Ascending aorta (tissue), 2 donors: ENCODE results near the gene PICALM. TPM values are rescaled to one million over a fixed set of nuclear protein-coding genes. Genes with fewer than 3 reads are reported as not detected.

Experiments used
- DNase-seq, 2 donors: peaks; one replicate each; pipeline ENCODE4 v3.0.0-alpha.2; 2019; ENCODE audit warnings: low spot score in 2 of 2
- H3K27ac ChIP-seq, 2 donors: fragments of 200-600 bp; sonication (generic); one replicate each; pipeline ENCODE4 v1.5.1; 2016 to 2017; ENCODE audit warnings: mild to moderate bottlenecking in 1 of 2
- H3K27me3 ChIP-seq: fragments of 200-600 bp; sonication (generic); one replicate; pipeline ENCODE4 v1.5.1; 2017
- H3K36me3 ChIP-seq, 2 donors: fragments of 200-600 bp; sonication (generic); one replicate each; pipeline ENCODE4 v1.5.1; 2016
- H3K4me1 ChIP-seq, 2 donors: fragments of 200-600 bp; sonication (generic); one replicate each; pipeline ENCODE4 v1.5.1; 2016 to 2017; ENCODE audit warnings: mild to moderate bottlenecking in 1 of 2
- H3K4me3 ChIP-seq, 2 donors: fragments of 200-600 bp; sonication (generic); one replicate each; pipeline ENCODE4 v1.5.1; 2016 to 2017; ENCODE audit warnings: mild to moderate bottlenecking in 1 of 2
- H3K9me3 ChIP-seq, 2 donors: fragments of 200-600 bp; sonication (generic); one replicate each; pipeline ENCODE4 v1.5.1; 2016
- intact Hi-C: fragments of 100-400 bp; cut with DNase I; formaldehyde crosslinking; loops from one replicate; pipeline ENCODE4 v1.15.1; 2023
- total RNA-seq: library from RNA; depleted of rRNA; stranded (reverse); fragments of >200 nt; gene quantifications from one replicate; pipeline ENCODE4 v1.1.0, GENCODE V29; 2016
- TF ChIP-seq, protein P1 (sequence below), 3 experiments: fragments of 200-600 bp in 2 of 3; fragments of 450-650 bp in 1 of 3; sonication (generic) in 2 of 3; IDR thresholded peaks; one replicate each; pipeline ENCODE4 v1.5.1; 2016 to 2019; ENCODE audit warnings: antibody characterized with exemption in 3 of 3, mild to moderate bottlenecking in 1 of 3, moderate library complexity in 1 of 3

PICALM gene
- total RNA-seq, 1 donor from 2014 or later: 158 TPM

DNA sequence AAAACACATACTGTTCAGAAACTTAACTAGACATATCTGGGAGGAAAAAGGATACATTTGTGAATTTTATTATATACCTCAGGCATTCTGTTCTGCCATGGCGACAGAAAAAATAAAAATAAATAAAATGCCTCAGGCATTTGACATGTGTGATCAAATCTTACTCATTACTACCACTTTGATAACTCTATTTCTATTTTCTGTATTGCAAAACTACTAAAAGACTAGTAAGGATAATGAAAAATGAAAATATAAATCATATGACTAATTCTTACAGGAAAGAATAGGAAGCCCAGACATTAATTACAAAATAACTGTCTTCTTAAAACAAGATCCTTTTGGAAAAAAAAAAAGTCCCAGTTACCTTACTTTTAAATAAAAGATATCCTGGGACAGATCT is 5.3 kb downstream of the PICALM start:
- TF ChIP-seq, protein P1, sequence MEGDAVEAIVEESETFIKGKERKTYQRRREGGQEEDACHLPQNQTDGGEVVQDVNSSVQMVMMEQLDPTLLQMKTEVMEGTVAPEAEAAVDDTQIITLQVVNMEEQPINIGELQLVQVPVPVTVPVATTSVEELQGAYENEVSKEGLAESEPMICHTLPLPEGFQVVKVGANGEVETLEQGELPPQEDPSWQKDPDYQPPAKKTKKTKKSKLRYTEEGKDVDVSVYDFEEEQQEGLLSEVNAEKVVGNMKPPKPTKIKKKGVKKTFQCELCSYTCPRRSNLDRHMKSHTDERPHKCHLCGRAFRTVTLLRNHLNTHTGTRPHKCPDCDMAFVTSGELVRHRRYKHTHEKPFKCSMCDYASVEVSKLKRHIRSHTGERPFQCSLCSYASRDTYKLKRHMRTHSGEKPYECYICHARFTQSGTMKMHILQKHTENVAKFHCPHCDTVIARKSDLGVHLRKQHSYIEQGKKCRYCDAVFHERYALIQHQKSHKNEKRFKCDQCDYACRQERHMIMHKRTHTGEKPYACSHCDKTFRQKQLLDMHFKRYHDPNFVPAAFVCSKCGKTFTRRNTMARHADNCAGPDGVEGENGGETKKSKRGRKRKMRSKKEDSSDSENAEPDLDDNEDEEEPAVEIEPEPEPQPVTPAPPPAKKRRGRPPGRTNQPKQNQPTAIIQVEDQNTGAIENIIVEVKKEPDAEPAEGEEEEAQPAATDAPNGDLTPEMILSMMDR (IDR thresholded peaks at IDR 0.05): no peak
- no peaks in the 10 kb centered on the region for H3K36me3 ChIP-seq
- peak overlapping the region; percentile 95 to 99 for H3K27ac ChIP-seq
- peak overlapping the region; percentile 14 to 77 for H3K4me3 ChIP-seq
- no peak for DNase-seq
- no peaks in the 10 kb centered on the region for H3K9me3 ChIP-seq
- no peaks in the 10 kb centered on the region for H3K27me3 ChIP-seq
- H3K4me1 ChIP-seq: peaks cover 13 to 24% of the 10 kb centered on the region in 2 donors
- intact Hi-C loops: loop anchor here (10.0 kb wide), 2 partner anchors 399 to 741 kb away; partner anchors contain the start of genes CREBZF and PRSS23

DNA sequence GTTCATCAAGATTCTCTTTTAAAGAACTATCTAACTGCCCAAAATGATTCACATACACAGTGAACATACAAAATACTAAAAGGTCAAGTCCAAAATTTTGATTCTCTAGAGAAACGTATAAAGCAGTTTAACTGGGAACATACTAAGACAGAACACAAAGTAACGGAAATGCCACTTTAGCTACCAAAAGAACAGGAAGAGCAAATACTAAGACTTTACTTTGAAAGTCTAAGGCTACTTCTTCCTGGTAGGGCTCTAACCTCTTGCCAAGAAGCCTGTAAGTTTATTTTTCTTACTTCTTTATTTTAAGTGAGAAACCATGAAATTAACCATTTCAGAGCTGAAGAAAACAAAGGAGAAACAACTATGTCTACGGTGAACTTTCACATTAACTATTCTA is 6.2 kb downstream of the PICALM start:
- TF ChIP-seq, protein P1 (IDR thresholded peaks at IDR 0.05): no peak
- Histone ChIP-seq H3K4me3 (peak overlapping the region; percentile 14 to 29), H3K4me1 (peaks cover 15 to 28% of the 10 kb centered on the region in 2 donors), H3K36me3 (no peaks in the 10 kb centered on the region), H3K9me3 (no peaks in the 10 kb centered on the region), H3K27me3 (no peaks in the 10 kb centered on the region), H3K27ac (peak overlapping the region; percentile 95 to 99)
- intact Hi-C loops: loop anchor here (10.0 kb wide), 2 partner anchors 398 to 742 kb away; partner anchors contain the start of genes CREBZF and PRSS23
- no peak for DNase-seq

DNA sequence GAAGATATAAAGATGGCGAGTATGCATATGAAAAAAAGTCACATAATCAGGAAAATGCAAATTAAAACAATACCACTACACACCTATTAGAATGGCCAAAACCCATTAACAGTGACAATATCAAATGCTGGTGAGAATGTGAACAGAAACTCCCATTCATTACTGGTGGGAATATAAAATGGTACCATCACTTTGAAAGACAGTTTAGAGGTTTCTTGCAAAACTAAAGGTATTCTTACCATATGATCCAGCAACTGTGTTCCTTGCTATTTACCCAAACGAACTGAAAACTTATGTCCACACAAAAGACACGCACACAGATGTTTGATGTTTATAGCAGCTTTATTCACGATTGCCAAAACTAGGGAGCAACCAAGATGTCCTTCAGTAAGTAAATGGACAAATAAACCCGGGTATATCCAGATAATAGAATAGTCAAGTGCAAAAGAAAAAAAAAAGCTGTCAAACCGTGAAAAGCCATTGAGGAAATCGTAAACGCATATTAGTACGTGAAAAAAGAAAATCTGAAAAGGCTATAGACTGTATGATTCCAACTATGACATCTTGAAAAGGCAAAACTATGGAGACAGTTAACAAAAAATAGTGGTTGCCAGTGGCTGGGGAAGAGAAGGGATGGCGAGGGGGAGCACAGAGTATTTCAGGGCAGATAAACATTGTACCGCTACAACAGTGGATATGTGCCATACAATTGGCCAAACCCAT is 7.2 kb downstream of the PICALM start:
- Histone ChIP-seq H3K4me3 (peak overlapping the region in 1 of 2 donors; percentile 29), H3K27me3 (no peaks in the 10 kb centered on the region), H3K4me1 (peaks cover 15 to 28% of the 10 kb centered on the region in 2 donors), H3K36me3 (no peaks in the 10 kb centered on the region), H3K9me3 (no peaks in the 10 kb centered on the region), H3K27ac (peak overlapping the region; percentile 95 to 99)
- no peak for DNase-seq
- TF ChIP-seq, protein P1 (IDR thresholded peaks at IDR 0.05): no peak
- intact Hi-C loops: loop anchor here (10.0 kb wide), 2 partner anchors 397 to 743 kb away; partner anchors contain the start of genes CREBZF and PRSS23

DNA sequence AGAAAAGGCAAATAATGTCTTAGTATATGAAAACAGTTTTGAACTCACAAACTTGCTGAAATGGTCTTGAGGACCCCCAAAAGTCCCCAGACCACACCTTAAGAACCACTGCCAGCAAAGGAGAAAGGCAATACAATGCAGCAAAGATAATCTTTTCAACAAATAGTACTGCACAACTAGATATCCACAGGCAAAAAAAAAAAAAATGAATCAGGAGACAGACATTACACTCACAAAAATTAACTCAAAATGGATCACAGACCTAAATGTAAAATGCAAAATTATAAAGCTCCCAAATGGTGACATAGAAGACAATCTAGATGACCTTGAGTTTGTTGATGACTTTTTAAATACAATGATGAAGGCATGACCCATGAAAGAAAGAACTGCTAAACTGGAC is 8.3 kb downstream of the PICALM start:
- Histone ChIP-seq H3K27ac (peak overlapping the region in 1 of 2 donors; percentile 22), H3K9me3 (no peaks in the 10 kb centered on the region), H3K4me1 (peaks cover 12 to 31% of the 10 kb centered on the region in 2 donors), H3K4me3 (peak overlapping the region in 1 of 2 donors; percentile 15), H3K27me3 (no peaks in the 10 kb centered on the region), H3K36me3 (no peaks in the 10 kb centered on the region)
- TF ChIP-seq, protein P1 (IDR thresholded peaks at IDR 0.05): no peak
- DNase-seq: no peak
- intact Hi-C loops: loop anchor here (10.0 kb wide), 2 partner anchors 396 to 744 kb away; partner anchors contain the start of genes CREBZF and PRSS23

DNA sequence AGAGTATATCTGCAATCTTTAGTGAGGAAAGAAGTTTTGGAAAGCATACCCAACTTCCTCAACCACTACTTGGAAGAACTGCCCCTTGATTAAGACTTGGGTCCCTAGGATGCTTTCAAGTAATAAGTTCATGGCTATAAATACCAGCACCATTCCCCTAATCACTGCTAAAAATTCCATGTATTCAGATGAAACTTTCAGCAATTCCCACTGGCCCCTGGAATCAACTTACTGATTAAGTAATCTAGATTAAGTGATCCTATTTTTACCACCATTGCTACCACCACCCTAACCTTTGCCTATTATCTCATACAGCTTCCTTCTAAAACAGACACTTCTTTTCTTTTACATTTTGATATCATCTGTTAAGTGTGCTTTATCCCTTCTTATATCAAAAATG is 10.5 kb downstream of the PICALM start:
- no peaks in the 10 kb centered on the region for H3K36me3 ChIP-seq
- H3K27me3 ChIP-seq: no peaks in the 10 kb centered on the region
- H3K4me1 ChIP-seq: peaks cover 15 to 28% of the 10 kb centered on the region in 2 donors
- no peak overlapping the region for H3K27ac ChIP-seq
- intact Hi-C loops: no loop called here
- DNase-seq: no peak
- no peaks in the 10 kb centered on the region for H3K9me3 ChIP-seq
- TF ChIP-seq, protein P1 (IDR thresholded peaks at IDR 0.05): no peak
- no peak overlapping the region for H3K4me3 ChIP-seq
